OCI-LY1 (cell line): ENCODE results near the gene EPN3.

Source experiments
- CTCF ChIP-seq: fragments of 200-600 bp; sonication (generic), shearing (Covaris generic); IDR thresholded peaks from 2 replicates; pipeline ENCODE4 v1.5.1; 2017; ENCODE audit warnings: mild to moderate bottlenecking, antibody characterized with exemption, low read length, moderate library complexity, mixed read lengths
- EZH2 ChIP-seq: fragments of 200-600 bp; sonication (generic), shearing (Covaris generic); IDR thresholded peaks from 2 replicates; pipeline ENCODE4 v1.8.0; 2017; ENCODE audit warnings: borderline replicate concordance, mixed run types, mild to moderate bottlenecking, antibody characterized with exemption, low read length, moderate library complexity, mixed read lengths

DNA sequence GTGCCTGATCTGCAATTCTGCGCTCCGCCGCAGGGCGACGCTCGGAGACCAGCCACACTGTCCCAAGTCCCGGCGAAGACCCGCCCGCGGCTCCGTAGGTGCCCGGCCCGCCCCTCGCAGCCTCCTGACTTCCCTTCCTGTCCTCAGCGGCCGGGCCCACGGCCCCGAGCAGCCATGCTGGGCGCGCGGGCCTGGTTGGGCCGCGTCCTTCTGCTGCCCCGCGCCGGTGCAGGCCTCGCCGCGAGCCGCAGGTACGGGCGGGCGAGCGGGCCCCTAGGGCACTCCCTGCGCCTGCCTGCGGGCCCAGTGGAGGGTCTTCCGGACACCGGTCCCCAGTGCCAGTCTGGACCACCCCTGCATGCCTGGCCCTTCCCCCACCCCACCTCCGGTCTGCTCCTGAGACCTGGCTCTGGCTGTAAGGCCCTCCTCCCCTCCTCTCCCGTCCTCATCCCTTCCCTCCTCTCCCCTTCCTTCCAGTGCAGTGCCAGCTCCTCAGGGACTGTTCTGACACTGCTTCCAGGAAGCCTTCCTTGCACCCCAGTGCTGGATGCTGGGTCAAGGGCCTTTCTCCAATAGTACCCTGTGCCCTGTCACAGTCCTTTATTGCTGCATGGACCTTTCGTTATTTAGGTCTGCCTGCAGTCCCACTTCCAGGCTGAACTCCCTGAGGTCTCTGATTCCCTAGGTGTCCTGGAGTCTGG is 14.7 kb downstream of the EPN3 start, which contains the start of gene SPATA20:
- TF ChIP-seq CTCF (peak; percentile 92), EZH2 (no peak)
